Astrocyte of the cerebellum (primary cell): ENCODE data around the gene ASS1.

Source experiments
- DNase-seq: peaks from one replicate; pipeline ENCODE4 v3.0.0-alpha.2; 2011; ENCODE audit warnings: low read depth
- H3K4me3 ChIP-seq: 2 replicates; pipeline ENCODE4 v1.5.1; 2011; ENCODE audit warnings: mild to moderate bottlenecking, low read depth, low read length, moderate library complexity
- CTCF ChIP-seq: IDR thresholded peaks from 2 replicates; pipeline ENCODE4 v1.5.1; 2012; ENCODE audit warnings: low read length, low read depth, moderate library complexity, mild to moderate bottlenecking; ENCODE audit errors: missing control alignments
- in situ Hi-C: cut with HindIII; loops from 2 replicates; pipeline ENCODE4 v1.10.0; 2017; ENCODE audit warnings: low sequenced_read_pairs

The ASS1 gene

GRCh38 chr9:130483371-130483971 is 38.7 kb downstream of the ASS1 start:
- DNase-seq: no peak
- in situ Hi-C loops: no loop called here
- no peak overlapping the region for H3K4me3 ChIP-seq
- TF ChIP-seq CTCF: no peak

- DNase-seq: no peak
- H3K4me3 ChIP-seq: no peak overlapping the region
- in situ Hi-C loops: no loop called here
- no peak for TF ChIP-seq CTCF
Measured at GRCh38 chr9:130484362-130485072, 39.8 kb downstream of the ASS1 start.

DNA sequence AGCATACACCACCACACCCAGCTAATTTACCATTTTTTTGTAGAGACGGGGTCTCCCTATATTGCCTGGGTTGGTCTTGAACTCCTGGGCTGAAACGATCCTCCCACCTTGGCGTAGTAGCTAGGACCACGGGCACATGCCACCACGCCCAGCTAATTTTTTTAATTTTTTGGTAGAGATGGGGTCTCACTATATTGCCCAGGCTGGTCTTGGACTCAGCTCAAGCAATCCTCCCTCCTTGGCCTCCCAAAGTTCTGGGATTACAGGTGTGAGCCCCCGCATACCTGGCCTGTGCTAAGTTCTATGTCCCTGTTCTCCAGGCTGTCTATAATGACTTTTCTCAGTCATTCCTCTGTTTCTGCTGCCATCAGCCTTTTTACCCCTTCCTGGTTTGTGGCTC is 41.3 kb downstream of the ASS1 start:
- in situ Hi-C loops: no loop called here
- TF ChIP-seq CTCF: no peak
- no peak for DNase-seq

DNA sequence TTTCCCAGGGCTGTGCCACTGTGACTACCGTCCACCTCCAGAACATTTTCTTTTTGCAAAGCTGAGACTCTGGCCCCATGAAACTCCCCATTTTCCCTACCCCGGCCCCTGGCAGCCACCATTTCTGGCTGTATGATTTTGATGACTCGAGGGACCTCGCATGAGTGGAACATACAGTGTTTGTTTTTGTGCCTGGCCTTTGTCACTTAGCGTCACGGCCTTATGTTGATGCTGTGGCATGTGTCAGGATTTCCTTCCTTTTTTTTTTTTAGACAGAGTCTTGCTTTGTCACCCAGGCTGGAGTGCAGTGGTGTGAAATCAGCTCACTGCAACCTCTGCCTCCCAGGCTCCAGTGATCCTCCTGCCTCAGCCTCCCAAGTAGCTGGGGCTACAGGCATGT is 42.7 kb downstream of the ASS1 start:
- TF ChIP-seq CTCF: no peak
- in situ Hi-C loops: no loop called here
- H3K4me3 ChIP-seq: no peak overlapping the region
- DNase-seq: no peak

More for the DNA sequence above, 41.3 kb downstream of the ASS1 start:
- H3K4me3 ChIP-seq: no peak overlapping the region

DNA sequence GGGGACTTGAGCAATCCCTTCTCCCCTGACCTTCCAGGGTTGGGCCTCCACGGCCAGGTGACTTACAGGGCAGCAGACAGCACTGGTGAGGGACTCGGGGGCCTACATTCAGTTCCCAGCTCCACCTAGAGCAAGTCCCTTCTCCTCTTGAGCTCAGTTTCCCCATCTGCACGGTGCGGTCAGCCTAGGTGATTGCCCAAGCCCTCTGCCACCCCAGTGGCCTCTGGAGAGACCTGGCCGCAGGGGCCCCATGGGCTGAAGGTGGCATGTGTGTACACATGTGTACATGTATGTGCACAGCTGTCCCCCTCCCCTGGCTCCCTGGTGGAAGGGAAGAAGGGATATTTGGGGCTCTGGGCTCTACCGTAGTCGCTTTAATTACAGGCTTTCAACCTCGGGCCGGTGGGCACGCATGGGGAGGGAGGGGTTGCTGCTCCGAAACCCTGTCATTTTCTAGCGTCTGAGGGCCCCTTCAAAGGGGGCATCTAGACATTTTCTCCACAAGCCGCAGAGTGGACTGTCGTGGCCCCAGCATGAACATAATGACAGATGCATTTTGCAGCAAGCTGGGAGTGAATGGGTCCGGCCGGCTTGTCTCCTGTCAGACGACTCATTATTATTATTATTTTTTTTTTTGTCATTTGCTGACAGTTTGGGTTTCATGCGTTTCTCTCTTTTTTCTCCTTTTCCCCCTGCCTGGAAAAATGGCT is 44.0 kb downstream of the ASS1 start:
- no peak for TF ChIP-seq CTCF
- H3K4me3 ChIP-seq: no peak overlapping the region
- in situ Hi-C loops: no loop called here
- DNase-seq: no peak

GRCh38 chr9:130490981-130491380 is 46.2 kb downstream of the ASS1 start:
- no peak for DNase-seq
- no peak for TF ChIP-seq CTCF
- no peak overlapping the region for H3K4me3 ChIP-seq
- in situ Hi-C loops: no loop called here
